Glomerular visceral epithelial cell (primary cell): Measurements from ENCODE around the gene TMEM178B.

Experiments used
- DNase-seq: peaks from one replicate; pipeline ENCODE4 v3.0.0-alpha.2; 2016; ENCODE audit errors: extremely low spot score

The TMEM178B gene

GRCh38 chr7:141263508-141263907, 189.6 kb downstream of the TMEM178B start:
- DNase-seq, result no peak

DNA sequence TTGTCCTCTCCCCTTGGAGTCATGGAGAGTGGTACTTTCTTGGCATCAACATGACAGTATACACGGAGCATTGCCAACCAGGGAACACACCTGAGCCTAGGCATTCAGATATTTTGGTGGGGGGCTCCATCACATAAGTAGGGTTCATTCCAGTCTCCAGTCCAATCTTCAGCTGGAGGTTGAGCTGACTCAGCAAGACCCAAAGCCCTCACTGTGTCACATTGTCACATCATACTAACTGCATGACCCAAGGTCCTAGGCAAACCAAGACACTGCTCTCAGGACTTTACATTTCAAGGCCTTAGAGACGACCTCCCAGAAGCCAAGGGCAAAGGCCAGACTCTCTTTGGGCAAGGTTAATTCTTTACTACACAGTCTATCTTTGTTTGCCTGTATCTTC, 190.1 kb downstream of the TMEM178B start:
- no peak for DNase-seq

DNA sequence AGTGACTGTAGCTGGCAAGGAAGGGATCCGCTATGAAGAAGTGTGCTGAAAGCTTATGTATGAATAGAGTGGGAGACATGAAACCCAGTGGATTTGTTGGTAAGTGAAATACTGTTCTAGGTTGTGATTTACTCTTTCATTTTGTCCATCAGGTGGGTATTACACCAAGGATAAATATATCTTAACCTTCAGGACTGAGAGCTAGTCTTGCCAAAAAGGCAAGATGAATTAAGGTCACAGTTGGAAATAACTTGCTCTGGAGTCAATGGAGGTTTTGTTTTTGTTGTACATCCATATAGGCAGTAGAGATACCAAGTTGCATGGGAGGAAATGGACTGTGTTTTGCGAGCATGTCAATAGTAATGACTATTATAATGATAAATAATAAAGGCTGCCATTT, 190.6 kb downstream of the TMEM178B start:
- no peak for DNase-seq

DNA sequence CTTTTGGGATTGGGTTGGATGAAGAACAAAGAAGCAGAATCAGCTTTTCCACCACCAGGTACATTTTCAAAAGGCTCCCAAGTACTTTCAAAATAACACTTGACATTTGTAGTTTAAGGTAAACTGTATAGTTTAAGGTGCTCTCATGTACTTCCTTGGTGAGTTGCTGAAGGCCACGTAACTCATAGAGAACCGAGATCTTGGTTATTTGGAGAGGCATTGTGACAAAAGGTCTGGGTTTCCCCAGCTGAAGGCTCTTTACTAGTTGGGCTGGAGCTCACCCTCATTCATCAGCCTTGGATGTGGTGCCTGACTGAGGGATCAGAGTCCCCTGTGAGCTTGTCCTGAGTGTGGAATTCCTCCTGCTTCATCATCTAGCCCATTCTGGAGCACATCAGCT, 191.8 kb downstream of the TMEM178B start:
- no peak for DNase-seq

DNA sequence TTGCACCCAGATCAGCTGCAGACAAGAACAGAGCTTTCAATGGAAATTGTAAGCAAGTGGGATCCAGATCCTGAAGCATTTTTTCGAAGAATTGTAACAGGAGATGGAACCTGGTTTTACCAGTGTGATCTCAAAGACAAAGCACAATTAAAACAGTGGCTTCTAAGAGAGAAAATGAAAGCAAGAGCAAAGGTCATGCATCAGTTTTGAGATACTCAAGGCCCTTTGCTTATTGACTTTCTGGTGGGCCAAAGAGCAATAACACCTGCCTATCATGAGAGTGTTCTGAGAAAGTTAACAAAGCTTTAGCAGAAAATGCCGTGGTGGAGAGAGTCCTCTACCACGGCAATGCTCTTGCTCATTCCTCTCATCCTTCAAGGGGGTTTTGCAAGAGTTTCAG, 194.8 kb downstream of the TMEM178B start:
- DNase-seq, result no peak

DNA sequence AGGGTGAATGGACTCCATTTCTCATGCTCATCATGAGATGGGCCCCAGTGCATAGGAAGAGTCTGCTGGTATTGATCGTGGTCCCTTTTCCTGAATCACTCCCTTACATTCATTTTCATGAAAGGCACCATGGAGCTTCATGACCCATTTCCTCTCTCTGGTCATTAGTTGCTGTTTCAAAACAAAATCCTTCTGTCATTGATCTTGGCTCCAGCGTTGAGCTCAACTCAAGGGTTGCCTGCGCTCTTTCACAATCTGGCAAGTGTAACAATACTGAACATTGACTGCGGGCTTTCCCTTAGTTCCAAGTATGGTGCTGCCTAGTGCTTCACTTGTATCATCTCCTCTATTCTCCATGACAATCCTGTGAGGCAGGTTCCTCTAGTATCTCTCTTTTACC, 197.6 kb downstream of the TMEM178B start:
- DNase-seq, result no peak

DNA sequence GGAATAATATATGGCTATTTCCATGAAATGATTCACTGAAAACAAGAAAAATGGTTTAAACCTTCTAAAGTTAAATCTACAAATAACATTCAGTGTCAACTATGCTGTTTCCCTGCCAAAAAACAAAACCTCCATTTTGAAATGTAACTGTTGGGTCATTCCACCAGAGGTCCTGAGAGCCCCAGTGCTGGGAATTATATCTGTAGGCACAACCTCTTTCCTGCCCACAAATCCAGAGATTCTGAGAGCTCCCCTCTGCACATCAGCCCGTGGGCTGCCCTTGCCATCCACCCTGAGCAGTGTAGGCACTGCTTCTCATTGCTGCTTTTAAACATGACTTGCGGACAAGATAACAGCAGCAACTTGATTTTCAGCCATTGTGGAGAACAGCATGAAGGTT, 198.6 kb downstream of the TMEM178B start:
- DNase-seq, result no peak

GRCh38 chr7:141275350-141275749, 201.5 kb downstream of the TMEM178B start:
- no peak for DNase-seq

- DNase-seq, result peak; percentile 47
Measured at GRCh38 chr7:141276031-141276430, 202.2 kb downstream of the TMEM178B start.

DNA sequence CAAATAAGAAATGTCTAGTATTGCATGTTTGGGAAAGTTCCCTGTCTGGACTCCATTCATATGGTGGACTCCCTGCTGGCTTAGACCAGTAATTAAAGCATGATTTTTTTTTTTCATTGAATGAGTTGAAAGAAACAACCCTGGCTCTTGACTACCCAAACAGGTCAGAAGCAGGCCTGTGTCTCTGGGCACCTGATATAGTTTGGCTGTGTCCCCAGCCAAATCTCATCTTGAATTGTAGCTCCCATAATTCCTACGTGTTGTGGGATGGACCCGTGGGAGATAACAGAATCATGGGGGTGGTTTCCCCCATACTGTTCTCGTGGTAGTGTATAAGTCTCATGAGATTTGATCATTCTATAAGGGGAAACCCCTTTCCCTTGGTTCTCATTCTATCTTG, 206.2 kb downstream of the TMEM178B start:
- DNase-seq, result no peak

DNA sequence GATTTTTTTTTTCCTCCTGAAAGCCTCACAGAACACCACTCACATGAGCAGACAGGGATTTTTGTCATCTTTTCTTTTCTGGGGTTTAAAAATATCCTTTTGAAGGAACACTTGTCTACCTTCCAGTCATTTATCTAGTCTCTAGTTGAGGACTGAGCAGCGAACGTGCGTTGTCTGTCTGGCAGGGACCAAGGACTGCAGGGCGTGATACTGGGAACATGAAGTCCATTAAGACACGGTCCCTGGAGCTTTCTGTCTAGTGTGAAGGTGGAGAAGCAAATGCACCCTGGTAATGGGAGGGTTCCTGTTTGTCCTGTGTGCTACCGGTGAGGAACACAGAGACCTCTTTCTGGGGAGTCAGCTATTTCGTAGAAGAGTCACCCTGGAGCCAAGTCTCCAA, 207.4 kb downstream of the TMEM178B start:
- DNase-seq, result no peak

DNA sequence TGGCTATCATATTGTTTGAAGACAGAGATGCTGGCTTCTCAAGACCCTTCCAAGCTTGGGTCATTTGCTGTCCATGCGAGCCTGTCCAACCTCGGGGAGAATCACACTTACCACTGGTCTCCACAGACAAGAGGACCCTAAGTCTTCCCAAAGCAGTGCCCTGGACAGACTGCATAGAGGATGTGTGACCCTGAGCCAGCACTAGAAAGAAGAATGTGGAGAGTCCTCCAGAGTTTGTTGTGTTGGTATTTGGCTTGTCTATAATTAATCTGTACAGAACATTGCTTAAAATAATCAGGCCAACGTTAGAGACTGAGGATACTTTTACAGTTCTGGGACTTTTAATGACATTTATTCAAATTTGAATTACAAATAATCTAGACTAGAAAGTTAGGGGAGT, 212.7 kb downstream of the TMEM178B start:
- no peak for DNase-seq

DNA sequence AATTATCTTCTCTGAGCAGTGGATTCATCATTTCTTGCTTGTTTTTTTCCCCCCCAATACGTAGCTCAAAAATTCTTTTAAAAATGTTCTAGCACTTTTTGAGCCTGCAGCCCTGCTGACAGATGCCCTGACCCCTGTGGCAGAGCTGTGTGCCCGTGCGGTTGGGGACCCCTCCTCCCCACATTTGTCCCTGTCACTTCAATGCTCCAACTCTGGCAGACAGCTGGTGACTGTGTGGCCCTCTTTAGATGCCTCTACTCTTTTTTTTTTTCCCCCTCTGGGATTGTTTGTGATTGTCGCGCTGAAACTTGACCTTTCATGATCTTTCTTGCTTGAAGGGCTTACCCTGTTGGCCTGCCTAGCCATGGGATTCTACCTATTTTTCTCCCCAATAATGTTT, 214.1 kb downstream of the TMEM178B start:
- DNase-seq, result no peak

DNA sequence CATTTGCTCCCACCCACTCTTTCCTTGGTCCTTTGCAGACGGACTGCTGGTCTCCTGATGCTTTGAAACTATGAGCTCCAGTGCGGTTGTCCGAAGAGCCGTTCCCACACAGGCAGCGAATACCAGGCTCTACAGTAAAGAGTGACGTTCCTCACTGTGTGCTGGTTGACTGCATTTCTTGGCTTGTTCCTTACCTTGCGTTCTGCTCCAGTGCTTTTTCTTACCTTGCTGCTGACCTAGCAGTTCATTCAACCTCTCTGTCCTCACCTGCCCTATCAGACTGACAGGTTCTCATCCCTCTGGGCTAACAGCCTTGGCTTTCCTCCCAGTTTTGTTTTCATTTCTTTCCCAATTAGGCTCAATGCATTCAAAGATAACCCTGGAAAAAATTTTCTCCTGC, 214.8 kb downstream of the TMEM178B start:
- no peak for DNase-seq

GRCh38 chr7:141290365-141290764, 216.5 kb downstream of the TMEM178B start:
- DNase-seq, result no peak

- DNase-seq, result no peak
Measured at GRCh38 chr7:141290973-141291372, 217.1 kb downstream of the TMEM178B start.

DNA sequence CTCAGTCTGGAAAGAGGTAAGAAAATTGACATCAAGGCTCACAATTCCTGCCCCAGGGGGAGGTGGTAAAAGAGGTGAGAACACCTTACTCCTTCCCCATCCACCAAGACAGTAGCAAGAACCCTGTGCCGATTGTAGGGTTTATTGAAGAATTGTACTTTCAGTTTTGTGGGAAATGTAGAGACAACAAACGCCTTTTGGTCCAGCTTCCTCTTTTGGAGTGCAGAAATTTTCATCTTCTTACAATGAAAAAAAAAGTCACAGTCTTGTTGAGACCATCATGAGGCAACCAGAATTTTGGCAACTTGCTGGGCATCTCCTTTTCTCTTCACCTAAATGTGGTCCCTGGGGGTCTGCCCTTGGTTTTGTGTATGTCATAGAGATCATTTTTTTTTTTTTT, 217.7 kb downstream of the TMEM178B start:
- no peak for DNase-seq

- DNase-seq, result no peak
Measured at GRCh38 chr7:141294143-141294829, 220.4 kb downstream of the TMEM178B start.

- DNase-seq, result no peak
Measured at GRCh38 chr7:141295367-141295895, 221.6 kb downstream of the TMEM178B start.

- DNase-seq, result no peak
Measured at GRCh38 chr7:141300816-141301215, 227.0 kb downstream of the TMEM178B start.

DNA sequence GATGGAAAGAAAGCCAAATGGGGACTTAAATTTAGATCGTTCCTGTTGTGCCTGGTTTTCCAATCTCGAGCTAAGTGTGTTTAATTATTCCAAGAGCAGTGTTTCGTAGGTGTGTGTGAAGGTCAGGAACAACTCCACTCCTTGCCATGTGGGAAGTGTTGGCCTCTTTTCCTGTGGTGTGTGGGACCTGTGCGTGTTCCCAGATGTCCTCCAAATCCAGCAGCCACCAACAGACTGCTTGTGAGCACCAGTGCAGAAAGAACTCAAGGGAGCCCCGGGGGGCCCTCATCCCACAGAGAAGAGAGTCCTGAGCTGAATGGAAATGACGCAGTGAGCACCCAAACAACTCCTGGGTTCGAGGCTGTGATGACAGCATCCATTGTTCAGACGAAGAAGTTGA, 227.7 kb downstream of the TMEM178B start:
- DNase-seq, result no peak

DNA sequence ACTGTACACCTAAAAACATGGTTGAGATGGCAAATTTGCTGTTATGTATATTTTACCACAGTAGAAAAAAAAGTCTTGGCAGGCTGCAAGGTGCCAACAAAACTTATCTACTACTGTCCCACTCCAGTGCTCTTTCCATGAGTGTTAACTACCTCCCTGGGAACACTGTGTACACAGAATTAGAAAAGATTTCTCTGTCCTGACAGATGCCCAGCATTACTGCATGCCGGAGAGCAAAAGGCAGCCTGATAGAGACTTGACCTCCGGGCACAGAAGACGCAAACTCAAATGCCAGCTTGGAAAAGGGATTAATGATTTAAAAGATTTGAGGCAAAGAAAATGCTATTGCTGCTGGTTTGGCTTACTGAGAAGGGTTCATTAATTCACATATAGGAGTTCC, 228.8 kb downstream of the TMEM178B start:
- DNase-seq, result no peak

- no peak for DNase-seq
Measured at GRCh38 chr7:141304291-141304690, 230.4 kb downstream of the TMEM178B start.

- no peak for DNase-seq
Measured at GRCh38 chr7:141306081-141306480, 232.2 kb downstream of the TMEM178B start.
